ENCODE measurements around the gene COL6A1.
"Not testable (repeated sequence)": the region's sequence is repeated elsewhere in the genome, so short reads cannot be mapped to it uniquely, and the experiment has no call there.

Gene COL6A1

DNA sequence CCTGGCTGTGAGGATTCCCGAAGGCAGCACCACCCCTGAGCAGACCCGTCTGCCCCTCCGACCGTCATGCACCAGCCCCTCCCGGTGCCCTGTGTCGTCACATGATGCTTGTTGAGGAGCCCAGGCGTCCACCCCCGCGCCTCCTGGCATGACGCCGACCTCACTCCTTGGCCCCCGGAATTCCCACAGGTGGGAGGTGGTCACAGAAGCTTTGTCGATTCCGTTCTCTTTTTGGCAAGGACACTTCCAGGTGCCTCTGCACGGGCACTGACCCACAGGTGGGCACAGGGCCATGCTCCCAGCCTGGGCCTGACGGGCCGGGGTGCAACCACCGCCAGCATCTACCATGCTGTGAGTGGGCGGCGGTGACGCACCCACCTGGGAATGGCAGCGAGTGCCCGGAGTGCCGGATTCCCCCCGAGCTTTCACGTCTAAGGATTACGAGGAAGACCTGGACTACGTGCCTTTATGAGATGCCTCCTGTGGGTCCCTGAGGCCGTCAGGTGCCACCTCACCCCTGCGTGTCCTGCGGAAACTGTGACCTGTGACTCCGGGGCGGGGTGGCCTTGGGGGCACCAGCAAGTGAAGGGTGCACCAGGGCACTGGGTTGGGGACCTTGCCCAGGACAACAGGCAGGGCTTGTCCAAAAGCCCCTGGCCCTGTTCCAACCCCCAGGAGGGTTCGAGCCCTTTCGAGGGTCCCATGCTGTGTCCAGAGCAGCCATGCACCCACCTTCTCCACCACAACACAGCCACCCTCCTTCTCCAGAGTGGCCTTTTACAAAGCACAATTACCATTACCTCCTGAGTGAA lies 31.4 kb upstream of the COL6A1 start:
- no peak for ATAC-seq (ENCODE audit: insufficient read depth, low read depth)
- H3K9ac ChIP-seq (ENCODE audit: low read depth, low read length): no peak overlapping the region
- no peak overlapping the region for H3K4me3 ChIP-seq (ENCODE audit: low read depth in 1 of 2, low read length in 2 of 2)
- H4K20me1 ChIP-seq (ENCODE audit: insufficient read depth, low read length): no peaks in the 10 kb centered on the region; the same call in 1 of the 2 replicates
- H3K27ac ChIP-seq (ENCODE audit: low read length): no peak overlapping the region
- H3K79me2 ChIP-seq (ENCODE audit: insufficient read depth, low read length): no peaks in the 10 kb centered on the region
- no peaks in the 10 kb centered on the region for H3K27me3 ChIP-seq (ENCODE audit: insufficient read depth, low read length, poor library complexity)
- no peaks in the 10 kb centered on the region for H3K9me3 ChIP-seq (ENCODE audit: insufficient read depth, low read length, severe bottlenecking)
- H2AFZ ChIP-seq (ENCODE audit: low read depth, low read length): no peak overlapping the region
- H3K4me1 ChIP-seq (ENCODE audit: insufficient read depth, low read length): no peaks in the 10 kb centered on the region
- H3K4me2 ChIP-seq (ENCODE audit: insufficient read depth, low read length): no peak overlapping the region
- no peaks in the 10 kb centered on the region for H3K36me3 ChIP-seq (ENCODE audit: insufficient read depth, low read length)
- TF ChIP-seq EZH2 (IDR thresholded peaks at IDR 0.05; ENCODE audit: borderline replicate concordance, low read depth, low read length, severe bottlenecking): no peak
- TF ChIP-seq CTCF (IDR thresholded peaks at IDR 0.05; ENCODE audit: borderline replicate concordance, extremely low read depth, low read length, poor library complexity, severe bottlenecking): no peak
- no peak for DNase-seq

GRCh38 chr21:45950740-45951515 lies 30.6 kb upstream of the COL6A1 start:
- ATAC-seq (ENCODE audit: insufficient read depth, low read depth) (no peak), DNase-seq (no peak)
- Histone ChIP-seq H4K20me1 (ENCODE audit: insufficient read depth, low read length) (no peaks in the 10 kb centered on the region; the same call in 1 of the 2 replicates), H3K27ac (ENCODE audit: low read length) (no peak overlapping the region), H3K4me3 (ENCODE audit: low read depth in 1 of 2, low read length in 2 of 2) (no peak overlapping the region), H3K36me3 (ENCODE audit: insufficient read depth, low read length) (no peaks in the 10 kb centered on the region), H3K9me3 (ENCODE audit: insufficient read depth, low read length, severe bottlenecking) (no peaks in the 10 kb centered on the region), H3K9ac (ENCODE audit: low read depth, low read length) (no peak overlapping the region), H3K4me1 (ENCODE audit: insufficient read depth, low read length) (no peaks in the 10 kb centered on the region), H2AFZ (ENCODE audit: low read depth, low read length) (no peak overlapping the region), H3K4me2 (ENCODE audit: insufficient read depth, low read length) (no peak overlapping the region), H3K79me2 (ENCODE audit: insufficient read depth, low read length) (no peaks in the 10 kb centered on the region), H3K27me3 (ENCODE audit: insufficient read depth, low read length, poor library complexity) (peaks cover under 1% of the 10 kb centered on the region)
- no peak for TF ChIP-seq EZH2 (IDR thresholded peaks at IDR 0.05; ENCODE audit: borderline replicate concordance, low read depth, low read length, severe bottlenecking)
- no peak for TF ChIP-seq CTCF (IDR thresholded peaks at IDR 0.05; ENCODE audit: borderline replicate concordance, extremely low read depth, low read length, poor library complexity, severe bottlenecking)

- H3K4me3 ChIP-seq (ENCODE audit: low read depth in 1 of 2, low read length in 2 of 2): no peak overlapping the region
- H4K20me1 ChIP-seq (ENCODE audit: insufficient read depth, low read length): no peaks in the 10 kb centered on the region; the same call in 1 of the 2 replicates
- no peaks in the 10 kb centered on the region for H3K79me2 ChIP-seq (ENCODE audit: insufficient read depth, low read length)
- H3K4me1 ChIP-seq (ENCODE audit: insufficient read depth, low read length): no peaks in the 10 kb centered on the region
- no peaks in the 10 kb centered on the region for H3K36me3 ChIP-seq (ENCODE audit: insufficient read depth, low read length)
- DNase-seq (no peak), ATAC-seq (ENCODE audit: insufficient read depth, low read depth) (no peak)
- no peaks in the 10 kb centered on the region for H3K9me3 ChIP-seq (ENCODE audit: insufficient read depth, low read length, severe bottlenecking)
- no peak overlapping the region for H3K9ac ChIP-seq (ENCODE audit: low read depth, low read length)
- no peak overlapping the region for H2AFZ ChIP-seq (ENCODE audit: low read depth, low read length)
- H3K4me2 ChIP-seq (ENCODE audit: insufficient read depth, low read length): no peak overlapping the region
- no peak for TF ChIP-seq EZH2 (IDR thresholded peaks at IDR 0.05; ENCODE audit: borderline replicate concordance, low read depth, low read length, severe bottlenecking)
- TF ChIP-seq CTCF (IDR thresholded peaks at IDR 0.05; ENCODE audit: borderline replicate concordance, extremely low read depth, low read length, poor library complexity, severe bottlenecking): no peak
- no peak overlapping the region for H3K27ac ChIP-seq (ENCODE audit: low read length)
- H3K27me3 ChIP-seq (ENCODE audit: insufficient read depth, low read length, poor library complexity): peaks cover 5% of the 10 kb centered on the region
Measured at GRCh38 chr21:45951676-45952075, 29.9 kb upstream of the COL6A1 start.

DNA sequence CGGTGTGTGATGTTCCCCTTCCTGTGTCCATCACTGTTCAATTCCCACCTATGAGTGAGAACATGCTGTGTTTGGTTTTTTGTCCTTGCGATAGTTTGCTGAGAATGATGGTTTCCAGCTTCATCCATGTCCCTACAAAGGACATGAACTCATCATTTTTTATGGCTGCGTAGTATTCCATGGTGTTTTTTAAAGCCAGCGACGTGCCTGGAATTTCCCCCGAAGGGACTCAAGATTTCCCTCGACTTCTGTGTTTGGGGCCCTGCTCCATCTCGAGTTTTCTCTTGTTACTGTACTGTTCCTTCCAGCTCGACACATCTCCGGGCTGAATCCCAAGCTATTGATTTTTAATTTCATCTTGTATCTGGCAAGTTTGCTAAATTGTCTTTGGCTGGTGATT lies 29.0 kb upstream of the COL6A1 start:
- H3K36me3 ChIP-seq (ENCODE audit: insufficient read depth, low read length); H2AFZ ChIP-seq (ENCODE audit: low read depth, low read length); H3K9me3 ChIP-seq (ENCODE audit: insufficient read depth, low read length, severe bottlenecking); ATAC-seq (ENCODE audit: insufficient read depth, low read depth); H3K9ac ChIP-seq (ENCODE audit: low read depth, low read length); H4K20me1 ChIP-seq (ENCODE audit: insufficient read depth, low read length); H3K4me3 ChIP-seq (ENCODE audit: low read depth in 1 of 2, low read length in 2 of 2); H3K27me3 ChIP-seq (ENCODE audit: insufficient read depth, low read length, poor library complexity); DNase-seq; H3K79me2 ChIP-seq (ENCODE audit: insufficient read depth, low read length); H3K4me1 ChIP-seq (ENCODE audit: insufficient read depth, low read length); H3K4me2 ChIP-seq (ENCODE audit: insufficient read depth, low read length); H3K27ac ChIP-seq (ENCODE audit: low read length): not testable (repeated sequence)
